ENCODE measurements around the gene SHANK2.
"Not testable (repeated sequence)": the region's sequence is repeated elsewhere in the genome, so short reads cannot be mapped to it uniquely, and the experiment has no call there.

Gene SHANK2

GRCh38 chr11:71245601-71246391, 6.6 kb downstream of the SHANK2 start:
- DNase-seq (ENCODE audit: low spot score), result no peak

- no peak for DNase-seq (ENCODE audit: low spot score)
Measured at GRCh38 chr11:71244116-71244810, 8.1 kb downstream of the SHANK2 start.

- no peak for DNase-seq (ENCODE audit: low spot score)
Measured at GRCh38 chr11:71242391-71242790, 10.0 kb downstream of the SHANK2 start.

GRCh38 chr11:71241721-71242259, 10.6 kb downstream of the SHANK2 start:
- DNase-seq (ENCODE audit: low spot score), result no peak

GRCh38 chr11:71240865-71241691, 11.3 kb downstream of the SHANK2 start:
- DNase-seq (ENCODE audit: low spot score), result no peak

- DNase-seq (ENCODE audit: low spot score), result no peak
Measured at GRCh38 chr11:71240061-71240690, 12.2 kb downstream of the SHANK2 start.

- DNase-seq (ENCODE audit: low spot score), result no peak
Measured at GRCh38 chr11:71239581-71239980, 12.8 kb downstream of the SHANK2 start.

- DNase-seq (ENCODE audit: low spot score), result no peak
Measured at GRCh38 chr11:71238941-71239340, 13.4 kb downstream of the SHANK2 start.

GRCh38 chr11:71238285-71238875, 14.0 kb downstream of the SHANK2 start:
- no peak for DNase-seq (ENCODE audit: low spot score)

GRCh38 chr11:71237853-71238252, 14.5 kb downstream of the SHANK2 start:
- no peak for DNase-seq (ENCODE audit: low spot score)

- no peak for DNase-seq (ENCODE audit: low spot score)
Measured at GRCh38 chr11:71236836-71237475, 15.4 kb downstream of the SHANK2 start.

- DNase-seq (ENCODE audit: low spot score), result no peak
Measured at GRCh38 chr11:71235719-71236118, 16.7 kb downstream of the SHANK2 start.

- not testable (repeated sequence) for DNase-seq (ENCODE audit: low spot score)
Measured at GRCh38 chr11:71233896-71234852, 18.2 kb downstream of the SHANK2 start.

GRCh38 chr11:71232364-71232763, 20.0 kb downstream of the SHANK2 start:
- no peak for DNase-seq (ENCODE audit: low spot score)

GRCh38 chr11:71228961-71229360, 23.4 kb downstream of the SHANK2 start:
- DNase-seq (ENCODE audit: low spot score), result no peak

GRCh38 chr11:71227058-71227659, 25.2 kb downstream of the SHANK2 start:
- DNase-seq (ENCODE audit: low spot score), result no peak

- DNase-seq (ENCODE audit: low spot score), result no peak
Measured at GRCh38 chr11:71223671-71224660, 28.4 kb downstream of the SHANK2 start.

- no peak for DNase-seq (ENCODE audit: low spot score)
Measured at GRCh38 chr11:71223081-71223405, 29.3 kb downstream of the SHANK2 start.
